NB4 (cell line): ENCODE measurements around the gene SPACA7.

Source experiments
- POLR2A ChIP-seq: IDR thresholded peaks from 2 replicates; pipeline ENCODE4 v1.6.1; 2011; ENCODE audit warnings: mild to moderate bottlenecking; ENCODE audit not compliant: insufficient read length; ENCODE audit errors: extremely low read depth
- TF ChIP-seq, protein P1 (sequence below): IDR thresholded peaks from one replicate; pipeline ENCODE4 v1.5.1; 2012; ENCODE audit warnings: low read depth, low read length

GRCh38 chr13:112466132-112467058 is 90.2 kb downstream of the SPACA7 start:
- TF ChIP-seq, protein P1, sequence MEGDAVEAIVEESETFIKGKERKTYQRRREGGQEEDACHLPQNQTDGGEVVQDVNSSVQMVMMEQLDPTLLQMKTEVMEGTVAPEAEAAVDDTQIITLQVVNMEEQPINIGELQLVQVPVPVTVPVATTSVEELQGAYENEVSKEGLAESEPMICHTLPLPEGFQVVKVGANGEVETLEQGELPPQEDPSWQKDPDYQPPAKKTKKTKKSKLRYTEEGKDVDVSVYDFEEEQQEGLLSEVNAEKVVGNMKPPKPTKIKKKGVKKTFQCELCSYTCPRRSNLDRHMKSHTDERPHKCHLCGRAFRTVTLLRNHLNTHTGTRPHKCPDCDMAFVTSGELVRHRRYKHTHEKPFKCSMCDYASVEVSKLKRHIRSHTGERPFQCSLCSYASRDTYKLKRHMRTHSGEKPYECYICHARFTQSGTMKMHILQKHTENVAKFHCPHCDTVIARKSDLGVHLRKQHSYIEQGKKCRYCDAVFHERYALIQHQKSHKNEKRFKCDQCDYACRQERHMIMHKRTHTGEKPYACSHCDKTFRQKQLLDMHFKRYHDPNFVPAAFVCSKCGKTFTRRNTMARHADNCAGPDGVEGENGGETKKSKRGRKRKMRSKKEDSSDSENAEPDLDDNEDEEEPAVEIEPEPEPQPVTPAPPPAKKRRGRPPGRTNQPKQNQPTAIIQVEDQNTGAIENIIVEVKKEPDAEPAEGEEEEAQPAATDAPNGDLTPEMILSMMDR, result no peak
- no peak for TF ChIP-seq POLR2A
